Smooth muscle cell of the coronary artery (primary cell): ENCODE results near the gene NINJ2. TPM values are rescaled to one million over a fixed set of nuclear protein-coding genes. Genes with fewer than 3 reads are reported as not detected.

ENCODE experiments used
- total RNA-seq: library from RNA; depleted of rRNA; stranded (reverse); fragments of >200 nt; gene quantifications from 2 replicates; pipeline ENCODE4 v1.2.3, GENCODE V29; 2014; ENCODE audit warnings: low replicate concordance

Gene NINJ2
- total RNA-seq, result 0.47 and 0.98 TPM in 2 replicates

GRCh38 chr12:663293-663871 is at the start of gene NINJ2:
NINJ2 (minus strand) TSS chr12:663445; CDS start chr12:663360, 85 bp downstream.

Other genes with a start within 250 kb of the NINJ2 start
- 0.23 TPM in 2 replicates for gene B4GALNT3, start 203.5 kb downstream of the NINJ2 start, total RNA-seq
- gene WNK1, start 89.1 kb upstream of the NINJ2 start, total RNA-seq, result 61.7 and 64.8 TPM in 2 replicates